ENCODE results near the gene PTAR1.

The PTAR1 gene

DNA sequence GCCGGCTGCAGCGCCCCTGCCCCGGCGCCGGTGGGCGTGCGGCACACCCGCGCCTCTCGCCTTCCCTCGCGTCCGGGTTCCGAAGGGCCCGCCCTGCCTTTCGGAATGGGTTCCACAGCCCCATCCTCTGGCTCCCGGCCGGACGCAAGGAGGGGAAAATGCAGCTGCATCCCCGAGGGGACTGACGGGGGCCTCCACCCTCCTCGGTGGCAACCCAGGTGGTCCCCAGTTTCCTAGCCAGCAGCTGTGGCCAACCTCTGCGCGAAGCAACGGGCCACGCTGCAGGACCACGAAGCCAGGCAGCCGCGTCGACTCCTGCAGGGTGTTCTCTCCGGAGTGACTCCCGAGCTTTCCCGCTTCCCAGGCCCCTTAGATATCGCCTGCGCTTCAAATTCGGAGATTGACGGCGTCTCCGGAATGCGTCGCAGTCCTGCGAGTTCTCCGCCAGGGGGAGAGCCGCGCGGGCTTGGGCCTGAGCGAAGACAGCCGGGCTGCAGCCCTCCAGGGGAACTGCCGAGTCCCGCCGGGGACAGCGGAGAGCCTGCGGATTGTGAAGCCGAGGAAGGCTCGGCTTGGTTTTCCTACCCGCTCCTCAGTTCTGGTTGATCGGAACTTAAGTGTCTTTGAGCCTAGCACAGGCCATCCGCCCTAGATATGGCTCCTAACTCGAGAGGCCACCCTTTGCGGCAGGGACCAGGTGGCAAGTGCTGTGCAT lies 87.1 kb downstream of the PTAR1 start:
- H3K56ac ChIP-seq (ENCODE audit: low read length), result peak overlapping the region; percentile 84
- H3K23ac ChIP-seq (ENCODE audit: low read length), result peak overlapping the region; percentile 66
- WGBS (ENCODE audit: extremely low coverage, insufficient coverage, low lambda C conversion rate), result no CpG with 5 or more reads among the region's 60 CpGs
- no peak overlapping the region for H3K27ac ChIP-seq (ENCODE audit: low read depth, low read length)
- no peaks in the 10 kb centered on the region for H3K79me2 ChIP-seq (ENCODE audit: control insufficient read depth, insufficient read depth, low read length)
- H3K27me3 ChIP-seq (ENCODE audit: insufficient read depth, low read length, poor library complexity), result no peaks in the 10 kb centered on the region
- no peak overlapping the region for H4K8ac ChIP-seq (ENCODE audit: low read depth, low read length)
- H2BK5ac ChIP-seq (ENCODE audit: low read length), result no peak overlapping the region
- peak; percentile 96 for DNase-seq
- H2AK5ac ChIP-seq (ENCODE audit: low read length), result no peak overlapping the region
- no peak overlapping the region for H4K5ac ChIP-seq (ENCODE audit: low read length)
- no peak overlapping the region for H2BK120ac ChIP-seq (ENCODE audit: low read depth, low read length)
- H3K79me1 ChIP-seq (ENCODE audit: low read length), result no peaks in the 10 kb centered on the region
- H3K9ac ChIP-seq (ENCODE audit: low read length), result peak overlapping the region; percentile 69
- H3K4me1 ChIP-seq (ENCODE audit: control insufficient read depth, low read depth, low read length), result no peaks in the 10 kb centered on the region
- H3K18ac ChIP-seq (ENCODE audit: low read length), result peak overlapping the region; percentile 44
- no peak overlapping the region for H2BK15ac ChIP-seq (replicated peaks; ENCODE audit: low read depth)
- H3K4ac ChIP-seq (ENCODE audit: low read depth, low read length), result no peak overlapping the region
- H3K4me3 ChIP-seq (ENCODE audit: low read length), result peak overlapping the region; percentile 40
- H3K4me2 ChIP-seq (ENCODE audit: low read length), result peak overlapping the region; percentile 82
- H3K36me3 ChIP-seq (ENCODE audit: control insufficient read depth, insufficient read depth, low read length), result no peaks in the 10 kb centered on the region

DNA sequence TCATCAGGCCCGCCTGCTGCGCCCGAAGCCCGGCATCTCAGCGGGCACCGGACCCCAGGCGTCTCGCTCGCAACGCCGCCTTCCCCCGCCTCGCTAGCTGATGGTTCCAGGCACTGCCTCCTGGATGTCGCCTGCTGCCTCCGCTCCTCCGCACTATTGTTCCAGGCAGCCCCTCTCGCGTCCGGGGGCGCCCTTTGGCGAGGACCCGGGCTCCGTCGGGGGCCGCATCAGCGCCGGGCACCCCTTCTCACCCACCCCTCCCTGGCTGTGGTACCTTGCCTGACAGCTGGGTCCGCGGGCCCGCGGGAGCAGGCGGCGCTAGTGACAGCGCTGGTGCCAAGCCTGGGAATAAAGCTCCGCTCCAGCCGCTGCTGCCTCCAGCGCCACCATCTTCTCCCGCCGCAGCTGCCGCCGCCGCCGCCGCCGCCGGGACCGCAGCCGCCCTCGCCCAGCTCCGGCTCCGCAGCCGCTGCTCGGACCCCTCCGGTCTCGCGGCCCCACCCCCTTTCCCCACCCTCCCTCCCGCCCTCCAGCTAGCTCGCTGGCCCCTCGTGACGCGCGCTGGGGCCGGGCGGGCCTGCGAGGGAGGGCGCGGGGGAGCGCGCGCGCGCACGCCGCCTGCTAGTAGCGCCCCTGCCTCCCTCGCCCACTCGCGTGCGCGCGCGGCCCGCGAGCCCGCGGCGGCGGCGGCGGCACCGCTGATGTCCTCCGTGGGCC lies 87.8 kb downstream of the PTAR1 start, which contains the start of gene APBA1:
APBA1 (minus strand) TSS at position 493 of the 717 bp plus-strand sequence.
- H3K56ac ChIP-seq (ENCODE audit: low read length), result peak within 1 kb of the TSS; percentile 84
- H3K36me3 ChIP-seq (ENCODE audit: control insufficient read depth, insufficient read depth, low read length), result no peaks in the 10 kb centered on the region
- no peak within 1 kb of the TSS for H4K5ac ChIP-seq (ENCODE audit: low read length)
- no peaks in the 10 kb centered on the region for H3K4me1 ChIP-seq (ENCODE audit: control insufficient read depth, low read depth, low read length)
- H4K8ac ChIP-seq (ENCODE audit: low read depth, low read length), result no peak within 1 kb of the TSS
- no peak within 1 kb of the TSS for H3K27ac ChIP-seq (ENCODE audit: low read depth, low read length)
- no peaks in the 10 kb centered on the region for H3K79me2 ChIP-seq (ENCODE audit: control insufficient read depth, insufficient read depth, low read length)
- H3K23ac ChIP-seq (ENCODE audit: low read length), result peak within 1 kb of the TSS; percentile 66
- no peak within 1 kb of the TSS for H3K4ac ChIP-seq (ENCODE audit: low read depth, low read length)
- H3K9ac ChIP-seq (ENCODE audit: low read length), result peak within 1 kb of the TSS; percentile 69
- H3K79me1 ChIP-seq (ENCODE audit: low read length), result no peaks in the 10 kb centered on the region
- H3K4me2 ChIP-seq (ENCODE audit: low read length), result peak within 1 kb of the TSS; percentile 83
- H2AK5ac ChIP-seq (ENCODE audit: low read length), result no peak within 1 kb of the TSS
- no peaks in the 10 kb centered on the region for H3K27me3 ChIP-seq (ENCODE audit: insufficient read depth, low read length, poor library complexity)
- peak; percentile 58 for DNase-seq
- peak within 1 kb of the TSS; percentile 44 for H3K18ac ChIP-seq (ENCODE audit: low read length)
- no peak within 1 kb of the TSS for H2BK120ac ChIP-seq (ENCODE audit: low read depth, low read length)
- WGBS (ENCODE audit: extremely low coverage, insufficient coverage, low lambda C conversion rate), result no CpG with 5 or more reads among the region's 92 CpGs
- H2BK5ac ChIP-seq (ENCODE audit: low read length), result no peak within 1 kb of the TSS
- peak within 1 kb of the TSS; percentile 40 for H3K4me3 ChIP-seq (ENCODE audit: low read length)
- H2BK15ac ChIP-seq (replicated peaks; ENCODE audit: low read depth), result no peak within 1 kb of the TSS

DNA sequence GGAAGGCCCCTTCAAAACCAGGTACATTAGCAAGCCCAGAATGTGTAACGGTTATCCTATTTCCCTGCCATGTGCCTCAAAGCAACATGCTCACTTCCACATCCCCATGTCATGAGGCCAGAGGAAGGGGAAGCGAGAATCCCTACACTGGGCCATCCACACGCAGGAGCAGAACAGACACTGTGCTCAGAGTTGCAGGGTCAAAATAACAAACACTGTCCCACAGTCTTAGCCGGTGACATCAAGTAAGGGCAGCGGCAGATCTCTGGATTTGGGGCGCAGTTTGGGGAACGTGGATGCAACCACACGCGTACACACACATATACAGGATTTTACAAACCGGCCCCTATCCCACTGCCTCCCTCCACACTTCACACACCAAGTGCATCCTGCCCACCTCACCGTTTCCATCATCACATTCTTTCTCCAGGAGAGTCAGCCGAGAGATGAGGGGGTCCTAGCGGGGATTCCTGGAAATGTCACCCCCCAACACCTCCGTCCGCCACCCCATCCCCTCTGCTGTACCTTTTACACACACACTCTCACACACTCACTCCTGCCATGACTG lies 88.4 kb downstream of the PTAR1 start:
- Histone ChIP-seq H3K79me2 (ENCODE audit: control insufficient read depth, insufficient read depth, low read length) (no peaks in the 10 kb centered on the region), H3K56ac (ENCODE audit: low read length) (peak overlapping the region; percentile 15), H3K4ac (ENCODE audit: low read depth, low read length) (no peak overlapping the region), H4K5ac (ENCODE audit: low read length) (no peak overlapping the region), H3K18ac (ENCODE audit: low read length) (no peak overlapping the region), H2BK15ac (replicated peaks; ENCODE audit: low read depth) (no peak overlapping the region), H2BK120ac (ENCODE audit: low read depth, low read length) (no peak overlapping the region), H3K36me3 (ENCODE audit: control insufficient read depth, insufficient read depth, low read length) (no peaks in the 10 kb centered on the region), H2AK5ac (ENCODE audit: low read length) (no peak overlapping the region), H3K79me1 (ENCODE audit: low read length) (no peaks in the 10 kb centered on the region), H3K9ac (ENCODE audit: low read length) (no peak overlapping the region), H3K23ac (ENCODE audit: low read length) (peak overlapping the region; percentile 15), H3K4me2 (ENCODE audit: low read length) (peak overlapping the region; percentile 83), H3K27ac (ENCODE audit: low read depth, low read length) (no peak overlapping the region), H3K4me3 (ENCODE audit: low read length) (no peak overlapping the region), H2BK5ac (ENCODE audit: low read length) (no peak overlapping the region), H3K27me3 (ENCODE audit: insufficient read depth, low read length, poor library complexity) (no peaks in the 10 kb centered on the region), H3K4me1 (ENCODE audit: control insufficient read depth, low read depth, low read length) (no peaks in the 10 kb centered on the region), H4K8ac (ENCODE audit: low read depth, low read length) (no peak overlapping the region)
- no peak for DNase-seq
- no CpG with 5 or more reads among the region's 15 CpGs for WGBS (ENCODE audit: extremely low coverage, insufficient coverage, low lambda C conversion rate)

DNA sequence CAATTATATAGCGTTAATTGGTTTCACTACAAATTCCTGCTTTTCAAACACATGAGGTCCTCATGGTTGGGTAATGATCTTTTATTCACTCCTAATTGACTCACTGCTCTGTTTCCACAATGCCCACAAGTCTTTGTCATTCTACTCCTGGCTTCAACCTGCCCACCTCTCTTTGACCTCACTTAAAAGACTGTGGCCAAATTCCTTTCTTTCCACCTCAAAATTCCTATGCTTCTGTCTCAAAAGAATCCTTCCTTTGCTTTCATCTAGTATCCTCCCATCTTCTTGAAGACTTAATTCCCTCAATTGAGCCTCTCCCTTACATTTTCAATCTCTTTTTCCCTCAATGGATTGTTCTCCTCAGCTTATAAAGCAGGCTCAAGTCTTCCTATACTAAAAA lies 92.5 kb downstream of the PTAR1 start:
- Histone ChIP-seq H3K27me3 (ENCODE audit: insufficient read depth, low read length, poor library complexity) (no peaks in the 10 kb centered on the region), H3K18ac (ENCODE audit: low read length) (no peak overlapping the region), H3K4ac (ENCODE audit: low read depth, low read length) (no peak overlapping the region), H3K36me3 (ENCODE audit: control insufficient read depth, insufficient read depth, low read length) (no peaks in the 10 kb centered on the region), H3K79me1 (ENCODE audit: low read length) (no peaks in the 10 kb centered on the region), H3K4me3 (ENCODE audit: low read length) (no peak overlapping the region), H2AK5ac (ENCODE audit: low read length) (no peak overlapping the region), H2BK5ac (ENCODE audit: low read length) (no peak overlapping the region), H3K4me2 (ENCODE audit: low read length) (no peak overlapping the region), H4K8ac (ENCODE audit: low read depth, low read length) (no peak overlapping the region), H3K4me1 (ENCODE audit: control insufficient read depth, low read depth, low read length) (no peaks in the 10 kb centered on the region), H3K27ac (ENCODE audit: low read depth, low read length) (no peak overlapping the region), H3K23ac (ENCODE audit: low read length) (no peak overlapping the region), H2BK120ac (ENCODE audit: low read depth, low read length) (no peak overlapping the region), H3K56ac (ENCODE audit: low read length) (no peak overlapping the region), H3K79me2 (ENCODE audit: control insufficient read depth, insufficient read depth, low read length) (no peaks in the 10 kb centered on the region), H2BK15ac (replicated peaks; ENCODE audit: low read depth) (no peak overlapping the region), H4K5ac (ENCODE audit: low read length) (no peak overlapping the region), H3K9ac (ENCODE audit: low read length) (no peak overlapping the region)
- peak; percentile 23 for DNase-seq
- WGBS (ENCODE audit: extremely low coverage, insufficient coverage, low lambda C conversion rate), result no CpG with 5 or more reads among the region's 1 CpG

DNA sequence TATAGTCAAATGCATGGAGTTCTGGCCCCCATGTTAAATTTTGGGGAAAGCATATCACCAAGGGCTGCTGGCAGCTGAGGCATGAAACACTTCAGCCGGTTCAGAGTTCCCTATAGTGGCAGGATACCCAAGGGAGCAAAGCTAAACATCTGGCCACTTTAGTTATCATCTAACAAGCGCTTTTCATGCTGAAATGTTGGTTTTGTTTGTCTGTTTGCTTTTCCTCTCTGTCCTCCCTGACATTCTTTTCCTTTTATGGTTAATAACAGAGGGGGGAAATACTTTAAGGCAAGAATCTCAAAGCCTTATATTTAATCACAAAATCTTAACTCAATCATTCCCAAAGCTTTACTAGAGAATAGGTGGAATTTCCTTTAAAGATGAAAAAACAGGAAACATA lies 99.5 kb downstream of the PTAR1 start:
- no peaks in the 10 kb centered on the region for H3K79me1 ChIP-seq (ENCODE audit: low read length)
- no peaks in the 10 kb centered on the region for H3K79me2 ChIP-seq (ENCODE audit: control insufficient read depth, insufficient read depth, low read length)
- no peak overlapping the region for H4K5ac ChIP-seq (ENCODE audit: low read length)
- no peak overlapping the region for H3K4me2 ChIP-seq (ENCODE audit: low read length)
- no peak overlapping the region for H4K8ac ChIP-seq (ENCODE audit: low read depth, low read length)
- no peak overlapping the region for H2BK5ac ChIP-seq (ENCODE audit: low read length)
- H2BK15ac ChIP-seq (replicated peaks; ENCODE audit: low read depth), result no peak overlapping the region
- H2AK5ac ChIP-seq (ENCODE audit: low read length), result no peak overlapping the region
- WGBS (ENCODE audit: extremely low coverage, insufficient coverage, low lambda C conversion rate), result no CpG with 5 or more reads among the region's 2 CpGs
- no peak overlapping the region for H2BK120ac ChIP-seq (ENCODE audit: low read depth, low read length)
- H3K23ac ChIP-seq (ENCODE audit: low read length), result no peak overlapping the region
- H3K4ac ChIP-seq (ENCODE audit: low read depth, low read length), result no peak overlapping the region
- H3K36me3 ChIP-seq (ENCODE audit: control insufficient read depth, insufficient read depth, low read length), result no peaks in the 10 kb centered on the region
- H3K4me3 ChIP-seq (ENCODE audit: low read length), result no peak overlapping the region
- no peak overlapping the region for H3K9ac ChIP-seq (ENCODE audit: low read length)
- H3K27ac ChIP-seq (ENCODE audit: low read depth, low read length), result no peak overlapping the region
- no peak overlapping the region for H3K18ac ChIP-seq (ENCODE audit: low read length)
- no peak overlapping the region for H3K56ac ChIP-seq (ENCODE audit: low read length)
- H3K27me3 ChIP-seq (ENCODE audit: insufficient read depth, low read length, poor library complexity), result no peaks in the 10 kb centered on the region
- no peak for DNase-seq
- H3K4me1 ChIP-seq (ENCODE audit: control insufficient read depth, low read depth, low read length), result peaks cover 4% of the 10 kb centered on the region

All from mesendoderm (in vitro differentiated cells).